Activated T-cell treated with anti-CD3 and anti-CD28 coated beads, Interleukin-2, amount 50 U/mL, for 72 hours (primary cell): Measurements from ENCODE around the gene TTI1. TPM values are rescaled to one million over a fixed set of nuclear protein-coding genes. Genes with fewer than 3 reads are reported as not detected.
"Not testable (repeated sequence)": the region's sequence is repeated elsewhere in the genome, so short reads cannot be mapped to it uniquely, and the experiment has no call there.

Experiments
- ATAC-seq, 2 donors: fragments of 150-1000 bp; cut with Tn5 transposase; replicated peaks in 1 of 2; 2 replicates each; pipeline ENCODE4 v1.10.0; 2021; ENCODE audit warnings: moderate library complexity in 2 of 2, mild to moderate bottlenecking in 1 of 2
- DNase-seq, 2 donors: peaks; one replicate each; pipeline ENCODE4 v3.0.0; 2021 to 2022; ENCODE audit warnings: mixed read lengths in 1 of 2
- H3K27ac Mint-ChIP-seq: one replicate; pipeline ENCODE4 v1.8.0; 2022; ENCODE audit warnings: mild to moderate bottlenecking, moderate library complexity, mixed read lengths
- H3K27me3 Mint-ChIP-seq: one replicate; pipeline ENCODE4 v1.8.0; 2022; ENCODE audit warnings: low read depth, mixed read lengths
- H3K36me3 Mint-ChIP-seq, 2 donors: one replicate each; pipeline ENCODE4 v1.8.0; 2022; ENCODE audit warnings: mixed read lengths in 2 of 2, mild to moderate bottlenecking in 1 of 2; ENCODE audit not compliant: insufficient read depth in 2 of 2
- H3K4me1 Mint-ChIP-seq: one replicate; pipeline ENCODE4 v1.8.0; 2022; ENCODE audit warnings: low read depth, mixed read lengths
- H3K4me3 Mint-ChIP-seq, 2 donors: one replicate each; pipeline ENCODE4 v1.8.0; 2022; ENCODE audit warnings: mild to moderate bottlenecking in 2 of 2, mixed read lengths in 2 of 2, moderate library complexity in 2 of 2
- H3K9me3 Mint-ChIP-seq, 2 donors: one replicate each; pipeline ENCODE4 v1.8.0; 2022; ENCODE audit warnings: mixed read lengths in 2 of 2
- total RNA-seq, 2 donors: library from RNA; stranded (reverse); gene quantifications; one replicate each; pipeline ENCODE4 v1.2.3, GENCODE V29; 2022

TTI1 gene
- total RNA-seq, 2 donors from 2014 or later: 25.8 to 26.6 TPM

DNA sequence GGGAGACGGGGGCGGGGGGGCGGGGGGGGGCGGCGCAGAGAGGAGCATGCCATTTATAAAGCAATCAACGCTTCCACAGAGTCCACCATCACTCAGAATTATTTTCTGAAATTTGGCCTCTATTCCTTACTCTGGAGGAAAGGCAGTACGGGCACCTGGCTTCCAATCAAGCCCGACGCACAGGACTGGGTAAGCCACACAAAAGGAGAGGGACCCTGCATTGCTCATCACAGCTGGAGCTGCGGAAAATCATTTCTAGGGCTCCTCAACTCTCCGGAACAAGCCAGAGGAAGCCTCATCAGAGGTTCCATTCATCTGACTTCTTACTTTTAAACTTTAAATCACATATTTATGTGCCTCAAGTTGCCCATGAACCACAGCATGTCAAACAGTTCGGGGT lies 55.9 kb downstream of the TTI1 start:
- no peaks in the 10 kb centered on the region for H3K27me3 Mint-ChIP-seq
- H3K27ac Mint-ChIP-seq: no peak overlapping the region
- DNase-seq (no peak), ATAC-seq (no peak)
- peaks cover 6% of the 10 kb centered on the region for H3K4me1 Mint-ChIP-seq
- H3K9me3 Mint-ChIP-seq: no peaks in the 10 kb centered on the region
- no peak overlapping the region for H3K4me3 Mint-ChIP-seq
- peaks cover 0 to 3% of the 10 kb centered on the region in 2 donors for H3K36me3 Mint-ChIP-seq

DNA sequence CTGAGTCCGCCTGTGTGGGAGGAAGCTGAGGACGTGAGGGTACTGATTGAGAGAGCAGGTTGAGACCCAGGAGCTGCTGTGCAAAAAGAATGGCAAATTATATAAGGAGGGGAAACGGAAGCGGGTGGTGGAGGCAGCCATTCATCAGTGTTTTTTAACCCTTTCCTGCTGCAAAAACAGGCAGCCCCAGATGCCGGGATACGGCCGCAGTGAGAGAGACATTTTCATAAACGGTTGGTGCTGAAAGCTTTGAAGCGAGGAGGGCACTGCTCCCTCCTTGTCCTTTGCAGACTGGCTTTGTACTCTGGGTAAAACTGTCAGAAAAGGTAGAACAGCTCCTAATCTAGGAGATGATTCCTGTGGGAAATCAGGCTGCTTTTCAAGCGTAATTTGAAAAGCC lies 56.4 kb downstream of the TTI1 start:
- Mint-ChIP-seq H3K27ac (no peak overlapping the region), H3K36me3 (peaks cover 0 to 3% of the 10 kb centered on the region in 2 donors), H3K4me3 (no peak overlapping the region), H3K27me3 (no peaks in the 10 kb centered on the region), H3K9me3 (no peaks in the 10 kb centered on the region), H3K4me1 (peaks cover 6% of the 10 kb centered on the region)
- no peak for ATAC-seq
- DNase-seq: no peak

DNA sequence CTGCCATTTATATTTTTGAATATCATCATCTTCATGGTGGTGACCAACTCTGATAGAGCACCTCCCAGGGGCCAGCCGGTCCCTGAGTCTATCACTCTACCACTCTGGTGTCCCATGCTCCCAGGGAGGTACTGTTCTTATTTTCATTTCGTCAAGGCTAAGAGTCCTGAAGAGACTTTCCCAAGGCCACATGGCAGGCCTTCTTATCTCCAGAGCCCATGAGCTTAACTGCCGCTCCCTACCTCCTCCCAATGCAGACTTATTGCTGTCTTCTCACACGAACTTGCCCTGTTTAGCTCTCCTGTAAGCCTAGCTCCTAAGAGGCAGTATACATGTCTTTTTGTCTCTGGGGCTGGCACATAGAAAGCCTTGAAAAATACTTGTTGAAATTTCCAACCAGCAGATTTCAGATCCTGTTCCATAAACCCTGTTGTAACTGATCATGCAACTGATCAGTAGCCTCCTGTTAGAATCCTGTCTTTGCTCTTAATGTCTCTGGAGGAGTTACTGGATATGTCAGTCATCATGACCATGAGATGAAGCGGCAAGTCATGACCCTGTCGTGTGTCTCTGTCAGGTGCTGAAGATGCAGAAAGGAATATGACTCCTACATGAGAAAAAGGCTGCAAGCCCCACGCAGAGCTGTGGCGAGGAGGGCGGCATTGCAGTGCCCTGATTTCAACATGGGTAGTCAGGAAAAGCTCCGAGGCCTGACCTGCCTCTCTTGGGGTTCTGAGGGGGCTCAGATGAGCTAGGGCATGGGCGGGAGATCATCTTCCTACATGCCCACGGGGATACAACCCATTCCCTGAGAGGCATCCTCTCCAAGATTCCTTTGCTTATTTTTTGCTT lies 60.0 kb downstream of the TTI1 start:
- Mint-ChIP-seq H3K9me3 (peaks cover 5 to 8% of the 10 kb centered on the region in 2 donors), H3K36me3 (peaks cover 0 to 2% of the 10 kb centered on the region in 2 donors), H3K4me3 (no peak overlapping the region), H3K4me1 (peaks cover 6% of the 10 kb centered on the region), H3K27me3 (no peaks in the 10 kb centered on the region), H3K27ac (no peak overlapping the region)
- DNase-seq: no peak
- no peak for ATAC-seq

DNA sequence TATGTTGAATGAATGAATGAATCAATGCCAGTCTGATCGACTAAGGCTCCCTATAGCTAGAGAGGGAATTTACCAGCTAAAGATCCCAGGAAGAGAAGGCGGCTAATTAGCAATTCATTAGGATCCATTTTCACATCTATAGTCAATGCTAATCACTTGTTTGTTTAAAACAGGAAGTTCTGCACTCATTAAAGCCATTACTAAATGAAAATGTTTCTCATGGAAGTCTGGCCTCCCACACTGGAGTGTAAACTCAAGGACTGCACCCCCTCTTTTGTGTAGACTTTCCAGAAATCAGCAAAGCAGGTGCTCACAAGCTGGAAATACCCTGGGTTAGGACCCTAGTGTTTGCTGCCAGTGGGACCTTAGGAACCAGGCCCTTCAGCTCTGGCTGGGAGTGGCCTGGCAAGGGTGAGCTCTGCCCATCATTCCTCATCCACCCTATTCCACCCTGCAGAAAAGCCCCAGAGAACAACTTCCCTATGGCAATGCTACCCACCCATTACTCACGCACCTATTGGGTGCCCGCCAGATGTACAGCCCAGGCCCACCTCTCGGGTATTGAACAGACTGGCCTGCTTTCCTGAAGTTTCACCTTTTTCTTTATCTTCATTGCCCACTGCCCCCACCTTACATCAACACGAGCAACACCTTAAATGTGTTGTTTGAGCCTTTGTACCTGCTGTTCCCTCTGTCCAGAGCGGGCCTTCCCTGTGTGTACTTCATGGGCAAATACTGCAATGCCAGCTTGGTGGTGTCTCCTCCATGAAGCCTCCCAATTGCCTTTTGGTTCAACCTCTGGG lies 60.8 kb downstream of the TTI1 start:
- ATAC-seq (no peak), DNase-seq (no peak)
- Mint-ChIP-seq H3K9me3 (peaks cover 5 to 10% of the 10 kb centered on the region in 2 donors), H3K27me3 (no peaks in the 10 kb centered on the region), H3K36me3 (peaks cover 0 to 2% of the 10 kb centered on the region in 2 donors), H3K4me1 (no peaks in the 10 kb centered on the region), H3K4me3 (no peak overlapping the region), H3K27ac (no peak overlapping the region)

DNA sequence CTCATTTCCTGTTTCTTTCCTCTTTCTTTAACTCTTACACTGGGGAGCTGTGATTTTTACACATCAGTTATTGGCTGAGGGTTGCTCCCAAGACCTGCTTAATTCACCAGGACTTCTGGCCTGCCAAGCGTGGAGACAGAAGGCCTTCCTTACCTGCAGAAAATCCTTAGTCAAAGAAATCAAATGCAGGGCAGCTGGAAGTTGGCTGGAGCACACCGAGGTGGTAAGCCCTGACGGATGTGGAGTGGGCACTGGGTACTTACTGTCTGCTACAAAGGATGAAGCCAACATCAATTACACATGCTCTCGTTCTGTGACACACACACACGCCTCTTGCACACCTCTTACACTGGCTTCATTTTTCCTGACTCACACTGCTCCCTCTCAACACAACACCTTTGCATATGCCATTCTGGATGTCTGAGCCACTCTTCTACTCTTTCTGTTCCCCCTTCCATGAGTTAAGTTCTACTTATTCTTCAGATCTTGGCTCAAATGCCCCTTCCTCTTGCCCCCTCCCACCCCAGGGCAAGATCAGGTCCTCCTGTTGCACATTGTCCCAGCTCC lies 61.6 kb downstream of the TTI1 start:
- Mint-ChIP-seq H3K36me3 (peaks cover 0 to 4% of the 10 kb centered on the region in 2 donors), H3K27me3 (no peaks in the 10 kb centered on the region), H3K27ac (no peak overlapping the region), H3K4me1 (no peaks in the 10 kb centered on the region), H3K9me3 (peaks cover 11 to 12% of the 10 kb centered on the region in 2 donors), H3K4me3 (no peak overlapping the region)
- ATAC-seq: no peak
- no peak for DNase-seq

DNA sequence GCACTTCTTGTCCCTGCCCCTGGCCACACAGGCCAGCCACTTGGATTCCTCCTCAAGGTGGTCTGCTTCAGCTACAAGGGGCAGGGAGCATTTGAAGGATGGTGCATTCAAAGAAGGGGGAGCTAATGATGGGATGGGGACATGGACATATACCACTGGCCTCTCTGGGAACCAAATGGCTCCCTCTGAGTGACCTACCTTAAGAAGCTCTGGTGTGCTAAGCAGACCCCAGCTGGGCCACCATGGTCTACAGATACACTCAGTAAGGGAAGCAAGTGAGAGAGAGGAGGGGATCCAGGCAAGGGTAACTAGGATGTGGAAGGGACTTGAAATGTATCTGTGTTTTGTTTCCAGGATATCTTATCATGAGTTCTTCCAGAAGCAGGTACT lies 62.4 kb downstream of the TTI1 start:
- H3K27ac Mint-ChIP-seq: no peak overlapping the region
- peaks cover 4% of the 10 kb centered on the region in 2 donors for H3K36me3 Mint-ChIP-seq
- peaks cover 11 to 16% of the 10 kb centered on the region in 2 donors for H3K9me3 Mint-ChIP-seq
- no peaks in the 10 kb centered on the region for H3K4me1 Mint-ChIP-seq
- ATAC-seq (no peak), DNase-seq (no peak)
- H3K4me3 Mint-ChIP-seq: no peak overlapping the region
- no peaks in the 10 kb centered on the region for H3K27me3 Mint-ChIP-seq

DNA sequence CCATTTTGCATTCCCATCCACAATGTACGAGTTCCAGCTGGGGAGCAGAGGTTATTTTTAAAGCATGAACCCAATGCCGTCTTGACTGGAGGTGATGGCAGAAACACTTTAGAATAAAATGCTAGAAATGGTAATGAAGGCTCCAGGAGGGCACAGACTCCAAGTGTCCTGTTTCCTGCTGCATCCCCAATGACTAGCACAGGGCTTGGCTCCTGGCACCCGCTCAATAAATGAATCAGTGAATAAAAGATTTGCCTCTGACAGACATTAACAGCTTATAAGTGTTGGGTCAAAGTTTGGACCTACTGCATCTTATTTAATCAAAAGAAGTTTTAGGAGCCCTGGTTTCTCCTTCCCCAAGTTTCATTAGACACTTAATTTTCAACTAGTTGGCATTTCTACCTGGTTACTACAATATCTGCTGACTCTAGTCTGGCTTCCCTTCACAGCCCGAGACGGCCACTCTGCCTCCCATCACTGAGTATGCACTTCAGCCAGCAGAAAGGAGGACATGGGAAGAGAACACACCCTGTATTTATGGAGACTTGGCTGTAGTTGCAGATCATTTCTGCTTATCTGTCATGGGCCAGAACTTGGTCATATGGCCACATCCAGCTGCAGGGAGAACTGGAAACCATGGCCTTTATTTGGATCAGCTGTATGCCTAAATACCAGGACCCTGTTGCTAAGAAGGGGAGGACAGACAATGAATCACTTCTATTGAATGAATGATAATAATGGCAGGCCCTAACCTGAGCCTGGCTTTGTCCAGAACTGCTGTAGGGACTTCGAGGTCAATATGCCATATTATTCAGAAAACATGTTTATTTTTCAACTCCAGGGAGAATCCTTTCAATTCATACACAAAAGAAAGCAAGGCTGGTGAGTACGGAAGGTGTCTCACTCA lies 63.1 kb downstream of the TTI1 start:
- no peak for ATAC-seq
- Mint-ChIP-seq H3K27me3 (no peaks in the 10 kb centered on the region), H3K36me3 (peaks cover 4% of the 10 kb centered on the region in 2 donors), H3K9me3 (peaks cover 13 to 16% of the 10 kb centered on the region in 2 donors), H3K4me3 (no peak overlapping the region), H3K27ac (no peak overlapping the region), H3K4me1 (no peaks in the 10 kb centered on the region)
- no peak for DNase-seq

DNA sequence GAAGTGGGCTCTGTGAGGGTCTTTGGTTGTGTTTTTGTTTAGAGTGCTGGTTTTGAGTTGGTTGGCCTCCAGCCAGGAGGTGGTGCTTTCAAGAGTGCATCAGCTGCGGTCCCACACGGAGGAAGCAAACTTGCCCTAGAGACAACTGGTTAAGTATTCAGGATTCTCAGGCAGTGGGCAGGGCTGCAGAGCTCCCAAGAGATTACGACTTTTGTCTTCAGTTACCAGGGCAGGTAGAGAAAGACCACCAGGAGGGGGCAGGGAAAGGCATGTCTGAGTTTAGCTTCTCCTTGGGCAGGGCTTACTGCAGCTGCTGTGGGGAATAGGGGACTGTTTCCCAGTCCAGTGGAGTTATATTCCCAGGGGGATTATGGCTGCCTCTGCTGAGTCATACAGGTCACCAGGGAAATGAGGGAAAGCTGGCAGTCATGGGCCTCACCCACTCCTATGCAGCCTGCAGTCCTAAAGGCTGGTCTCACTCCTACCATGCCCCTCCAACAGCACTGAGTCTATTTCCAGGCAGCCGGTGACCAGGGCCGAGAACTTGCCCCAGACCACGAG lies 64.3 kb downstream of the TTI1 start:
- Mint-ChIP-seq H3K4me1 (no peaks in the 10 kb centered on the region), H3K27ac (no peak overlapping the region), H3K27me3 (no peaks in the 10 kb centered on the region), H3K36me3 (peaks cover 4% of the 10 kb centered on the region in 2 donors), H3K9me3 (peaks cover 18 to 19% of the 10 kb centered on the region in 2 donors), H3K4me3 (no peak overlapping the region)
- no peak for ATAC-seq
- DNase-seq: no peak

DNA sequence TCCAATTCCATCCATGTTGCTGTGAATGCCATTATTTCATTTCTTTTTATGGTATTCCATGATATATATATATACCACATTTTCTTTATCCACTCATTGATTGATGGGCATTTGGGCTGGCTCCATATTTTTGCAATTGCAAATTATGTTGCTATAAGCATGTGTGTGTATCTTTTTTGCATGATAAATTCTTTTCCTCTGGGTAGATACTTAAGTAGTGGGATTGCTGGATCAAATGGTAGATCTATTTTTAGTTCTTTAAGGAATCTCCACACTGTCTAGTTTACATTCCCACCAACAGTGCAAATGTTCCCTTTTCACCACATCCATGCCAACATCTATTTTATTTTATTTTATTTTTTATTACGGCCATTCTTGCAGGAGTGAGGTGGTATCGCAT lies 69.8 kb downstream of the TTI1 start:
- not testable (repeated sequence) for H3K36me3 Mint-ChIP-seq, H3K4me1 Mint-ChIP-seq, H3K27ac Mint-ChIP-seq, DNase-seq, H3K27me3 Mint-ChIP-seq, ATAC-seq, H3K4me3 Mint-ChIP-seq
- H3K9me3 Mint-ChIP-seq: peaks cover 15 to 17% of the 10 kb centered on the region in 2 donors

DNA sequence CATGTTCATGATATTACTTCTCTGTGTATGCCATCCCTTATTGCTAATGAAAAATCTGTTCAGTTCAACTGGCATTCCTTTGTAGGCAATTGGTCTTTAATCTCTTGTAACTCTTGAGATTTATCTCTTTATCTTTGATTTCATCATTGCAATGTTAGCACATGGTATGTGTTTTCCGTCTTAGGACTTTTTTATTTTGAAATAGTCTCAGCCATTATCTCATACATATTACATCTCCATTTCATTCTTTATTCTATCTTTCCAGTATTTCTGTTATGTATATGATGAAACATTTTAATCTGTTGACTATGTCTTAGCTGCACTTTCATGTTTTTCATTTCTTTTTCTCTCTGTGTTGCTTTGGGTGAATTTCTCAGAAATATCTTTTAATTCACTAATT lies 72.2 kb downstream of the TTI1 start:
- no peak overlapping the region for H3K4me3 Mint-ChIP-seq
- H3K36me3 Mint-ChIP-seq: peaks cover 0 to 2% of the 10 kb centered on the region in 2 donors
- ATAC-seq (no peak), DNase-seq (no peak)
- H3K9me3 Mint-ChIP-seq: peaks cover 4 to 12% of the 10 kb centered on the region in 2 donors
- no peak overlapping the region for H3K27ac Mint-ChIP-seq
- no peaks in the 10 kb centered on the region for H3K4me1 Mint-ChIP-seq
- no peaks in the 10 kb centered on the region for H3K27me3 Mint-ChIP-seq

DNA sequence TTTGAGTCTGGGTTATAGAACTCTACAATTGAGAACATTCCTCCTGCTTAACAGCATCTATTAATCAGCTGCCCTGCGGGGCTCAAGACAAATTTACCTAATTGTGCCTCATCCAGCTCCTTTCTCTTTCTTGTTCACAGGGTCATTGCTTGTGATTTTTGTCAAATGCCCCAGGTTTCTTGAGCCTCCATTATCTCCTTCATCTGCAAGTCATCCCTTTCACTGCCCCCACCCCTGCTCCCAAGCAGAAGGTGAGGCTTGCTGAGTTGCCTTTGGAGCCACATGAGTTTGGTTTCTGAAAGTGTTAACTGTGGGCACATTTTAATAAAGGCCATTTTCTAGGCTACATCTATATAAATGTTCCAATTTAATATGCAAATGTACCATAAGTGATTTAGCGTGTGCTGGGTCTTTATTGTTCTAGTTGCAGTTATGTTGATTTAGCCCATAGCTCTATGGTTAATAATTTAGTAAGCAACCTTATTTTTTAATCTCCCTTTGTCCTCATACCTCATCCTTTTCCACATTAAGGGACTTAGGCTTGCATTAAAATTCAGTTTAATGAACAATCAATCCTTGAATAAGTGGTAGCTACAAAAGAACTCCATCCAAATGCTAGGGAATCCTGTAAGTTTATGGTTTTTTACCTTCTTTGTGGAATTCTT lies 74.3 kb downstream of the TTI1 start:
- ATAC-seq (no peak), DNase-seq (no peak)
- Mint-ChIP-seq H3K4me1 (no peaks in the 10 kb centered on the region), H3K27ac (no peak overlapping the region), H3K36me3 (peaks cover 0 to 2% of the 10 kb centered on the region in 2 donors), H3K4me3 (no peak overlapping the region), H3K27me3 (no peaks in the 10 kb centered on the region), H3K9me3 (peaks cover 2 to 5% of the 10 kb centered on the region in 2 donors)

DNA sequence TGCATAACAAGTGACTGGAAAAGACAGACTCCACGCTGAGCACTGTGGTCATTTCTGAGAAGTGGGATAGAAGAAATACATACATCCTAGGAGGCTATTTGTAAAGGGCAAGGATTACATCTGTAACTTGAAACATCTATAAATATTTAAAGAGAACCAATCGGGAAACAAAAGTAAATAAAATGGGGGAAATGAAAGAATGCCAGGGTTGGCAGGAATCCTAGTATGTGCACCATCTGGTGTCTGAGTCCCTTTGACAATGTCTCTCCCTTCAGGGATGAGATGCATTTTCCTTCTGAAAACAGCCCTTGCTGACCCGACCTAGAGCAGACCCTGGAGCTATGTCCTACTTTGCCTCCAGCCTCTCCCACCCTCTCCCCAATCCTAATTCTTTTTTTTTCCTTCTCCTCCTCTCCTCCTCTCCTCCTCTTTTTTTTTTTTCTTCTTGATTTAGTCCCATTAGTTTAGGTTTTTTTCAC lies 77.1 kb downstream of the TTI1 start:
- H3K36me3 Mint-ChIP-seq: peaks cover 0 to 2% of the 10 kb centered on the region in 2 donors
- H3K4me3 Mint-ChIP-seq: no peak overlapping the region
- DNase-seq (no peak), ATAC-seq (no peak)
- peaks cover 0 to 3% of the 10 kb centered on the region in 2 donors for H3K9me3 Mint-ChIP-seq
- H3K27me3 Mint-ChIP-seq: no peaks in the 10 kb centered on the region
- no peaks in the 10 kb centered on the region for H3K4me1 Mint-ChIP-seq
- no peak overlapping the region for H3K27ac Mint-ChIP-seq
